Keratinocyte (primary cell): ENCODE measurements around the gene SHMT2. TPM values are rescaled to one million over a fixed set of nuclear protein-coding genes. Genes with fewer than 3 reads are reported as not detected.

Experiments
- DNase-seq: peaks from one replicate; pipeline ENCODE4 v3.0.0-alpha.2; 2011; ENCODE audit warnings: low read depth, missing footprints, low spot score
- FAIRE-seq: peaks from 2 replicates; lab custom pipeline; 2011; peaks lifted over from hg19 to GRCh38; lab: Jason Lieb, UNC
- H2AFZ ChIP-seq: 2 replicates; pipeline ENCODE4 v1.6.0; 2012; ENCODE audit warnings: low read length, control low read depth, inconsistent platforms; ENCODE audit not compliant: control insufficient read depth
- H3K27ac ChIP-seq: 2 replicates; pipeline ENCODE4 v1.5.1; 2011; ENCODE audit warnings: low read length; ENCODE audit not compliant: control insufficient read depth, insufficient read depth
- H3K27me3 ChIP-seq: 3 replicates; pipeline ENCODE4 v1.6.0; 2011; ENCODE audit warnings: low read length; ENCODE audit not compliant: control insufficient read depth, insufficient read depth; ENCODE audit errors: extremely low read depth
- H3K36me3 ChIP-seq, 2 experiments: 2 replicates in 1 of 2; 3 replicates in 1 of 2; pipeline ENCODE4 v1.5.1; 2011; ENCODE audit warnings: low read length in 2 of 2, mild to moderate bottlenecking in 1 of 2; ENCODE audit not compliant: control insufficient read depth in 2 of 2, insufficient read depth in 2 of 2; ENCODE audit errors: extremely low read depth in 1 of 2
- H3K4me1 ChIP-seq: 3 replicates; pipeline ENCODE4 v1.5.1; 2011; ENCODE audit warnings: low read length; ENCODE audit not compliant: control insufficient read depth, insufficient read depth; ENCODE audit errors: extremely low read depth
- H3K4me2 ChIP-seq: 3 replicates; pipeline ENCODE4 v1.6.0; 2011; ENCODE audit warnings: low read depth, low read length; ENCODE audit not compliant: control insufficient read depth, insufficient read depth; ENCODE audit errors: extremely low read depth
- H3K4me3 ChIP-seq, 3 experiments: fragments of 200-600 bp in 1 of 3; sonication (generic) in 1 of 3; 2 replicates in 2 of 3; 3 replicates in 1 of 3; pipeline ENCODE4 v1.5.1; 2011 to 2016; ENCODE audit warnings: low read length in 3 of 3, mild to moderate bottlenecking in 3 of 3, control low read depth in 2 of 3, inconsistent platforms in 1 of 3, low read depth in 1 of 3, mixed read lengths in 1 of 3, mixed run types in 1 of 3, moderate library complexity in 1 of 3; ENCODE audit not compliant: control insufficient read depth in 2 of 3, insufficient read depth in 2 of 3; ENCODE audit errors: extremely low read depth in 1 of 3
- H3K79me2 ChIP-seq: 2 replicates; pipeline ENCODE4 v1.6.0; 2012; ENCODE audit warnings: low read length; ENCODE audit not compliant: control insufficient read depth, insufficient read depth
- H3K9ac ChIP-seq: 3 replicates; pipeline ENCODE4 v1.6.0; 2011; ENCODE audit warnings: low read length; ENCODE audit not compliant: control insufficient read depth, insufficient read depth; ENCODE audit errors: extremely low read depth
- H3K9me1 ChIP-seq: 3 replicates; pipeline ENCODE4 v1.6.0; 2011; ENCODE audit warnings: low read length; ENCODE audit not compliant: control insufficient read depth, insufficient read depth; ENCODE audit errors: extremely low read depth
- H3K9me3 ChIP-seq: 2 replicates; pipeline ENCODE4 v1.5.1; 2012; ENCODE audit warnings: low read depth, low read length; ENCODE audit not compliant: control insufficient read depth
- H4K20me1 ChIP-seq: 3 replicates; pipeline ENCODE4 v1.6.0; 2011; ENCODE audit warnings: low read length; ENCODE audit not compliant: control insufficient read depth, insufficient read depth; ENCODE audit errors: extremely low read depth
- CTCF ChIP-seq, 3 experiments: IDR thresholded peaks in 1 of 3; conservative IDR thresholded peaks in 1 of 3; optimal IDR thresholded peaks in 1 of 3; 2 replicates in 2 of 3; 3 replicates in 1 of 3; pipeline versions ENCODE3 to v1.5.1; 2011; ENCODE audit warnings: low read length in 3 of 3, mild to moderate bottlenecking in 3 of 3, moderate library complexity in 2 of 3, control low read depth in 1 of 3, inconsistent platforms in 1 of 3; ENCODE audit not compliant: insufficient read depth in 2 of 3; ENCODE audit errors: extremely low read depth in 1 of 3
- EZH2 ChIP-seq: IDR thresholded peaks from one replicate; pipeline ENCODE4 v1.6.1; 2012; ENCODE audit warnings: inconsistent platforms, mild to moderate bottlenecking, low read length, moderate library complexity
- dilution Hi-C: fragments of 300-500 bp; cut with MboI; formaldehyde crosslinking; loops from one replicate; pipeline ENCODE4 v1.7.0; 2020; ENCODE audit warnings: low sequenced_read_pairs; ENCODE audit not compliant: extremely low pct_ligation_motif_present
- polyA plus RNA-seq, 5 experiments: library from polyadenylated mRNA; depleted of rRNA in 3 of 5; stranded (reverse) in 3 of 5; stranded (forward) in 1 of 5; unstranded in 1 of 5; fragments of >200 nt; gene quantifications; 1 replicate in 1 of 5; 2 replicates in 3 of 5; 3 replicates in 1 of 5; pipeline versions ENCODE4 v1.2.1 to v1.2.3, GENCODE V29; 2011 to 2012; ENCODE audit warnings: missing spikeins in 2 of 5, low read depth in 1 of 5, low replicate concordance in 1 of 5

Gene SHMT2
- polyA plus RNA-seq, 1 donor (not counting 4 experiments of a cell fraction or from before 2014, with no cell fraction given), result 128 TPM

DNA sequence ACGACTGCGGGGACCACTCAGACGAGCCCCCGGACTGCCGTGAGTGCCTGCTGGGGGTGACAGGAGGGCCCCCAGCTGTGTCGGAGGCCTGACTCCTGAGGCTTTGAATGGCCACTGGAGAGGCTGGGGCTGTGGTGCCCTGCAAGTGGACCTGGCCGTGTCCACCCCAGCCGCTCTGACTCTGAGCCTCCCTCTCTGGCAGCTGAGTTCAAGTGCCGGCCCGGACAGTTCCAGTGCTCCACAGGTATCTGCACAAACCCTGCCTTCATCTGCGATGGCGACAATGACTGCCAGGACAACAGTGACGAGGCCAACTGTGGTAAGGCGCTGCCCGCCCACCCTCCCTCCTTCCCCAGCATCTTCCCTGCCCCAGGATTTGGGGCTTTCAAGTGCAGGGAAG is 29.0 kb upstream of the SHMT2 start:
- Histone ChIP-seq H3K36me3 (peaks cover 0 to 34% of the 10 kb centered on the region in 2 experiments), H3K4me1 (no peaks in the 10 kb centered on the region), H3K9ac (no peak overlapping the region), H3K9me3 (no peaks in the 10 kb centered on the region), H3K27ac (no peak overlapping the region), H4K20me1 (no peaks in the 10 kb centered on the region), H2AFZ (no peak overlapping the region), H3K27me3 (no peaks in the 10 kb centered on the region), H3K4me2 (no peak overlapping the region), H3K79me2 (no peaks in the 10 kb centered on the region), H3K9me1 (no peaks in the 10 kb centered on the region), H3K4me3 (no peak overlapping the region)
- TF ChIP-seq CTCF (optimal IDR thresholded peaks at IDR 0.05 in 1 of 3, IDR thresholded peaks at IDR 0.05 in 1 of 3, conservative IDR thresholded peaks at IDR 0.05 in 1 of 3; ENCODE audit: extremely low read depth in 1 of 3, insufficient read depth in 2 of 3, low read length in 3 of 3) (no peak), EZH2 (no peak)
- FAIRE-seq, result no peak
- no peak for DNase-seq
- dilution Hi-C loops, result no loop called here

GRCh38 chr12:57201219-57201618 is 28.3 kb upstream of the SHMT2 start:
- Histone ChIP-seq H3K36me3 (peaks cover 0 to 35% of the 10 kb centered on the region in 2 experiments), H3K9me1 (no peaks in the 10 kb centered on the region), H3K27ac (no peak overlapping the region), H3K27me3 (no peaks in the 10 kb centered on the region), H3K9ac (no peak overlapping the region), H3K4me2 (no peak overlapping the region), H3K4me3 (no peak overlapping the region), H4K20me1 (no peaks in the 10 kb centered on the region), H3K9me3 (no peaks in the 10 kb centered on the region), H3K79me2 (no peaks in the 10 kb centered on the region), H3K4me1 (no peaks in the 10 kb centered on the region), H2AFZ (no peak overlapping the region)
- TF ChIP-seq CTCF (optimal IDR thresholded peaks at IDR 0.05 in 1 of 3, IDR thresholded peaks at IDR 0.05 in 1 of 3, conservative IDR thresholded peaks at IDR 0.05 in 1 of 3; ENCODE audit: extremely low read depth in 1 of 3, insufficient read depth in 2 of 3, low read length in 3 of 3) (no peak), EZH2 (no peak)
- dilution Hi-C loops, result no loop called here
- FAIRE-seq (no peak), DNase-seq (no peak)
